ENCODE results near the gene MYO5A. TPM values are rescaled to one million over a fixed set of nuclear protein-coding genes. Genes with fewer than 3 reads are reported as not detected.

The MYO5A gene
- total and polyA plus RNA-seq, 2 donors (not counting 3 experiments of a cell fraction or from before 2014, with no cell fraction given): 31.9 to 91.9 TPM

DNA sequence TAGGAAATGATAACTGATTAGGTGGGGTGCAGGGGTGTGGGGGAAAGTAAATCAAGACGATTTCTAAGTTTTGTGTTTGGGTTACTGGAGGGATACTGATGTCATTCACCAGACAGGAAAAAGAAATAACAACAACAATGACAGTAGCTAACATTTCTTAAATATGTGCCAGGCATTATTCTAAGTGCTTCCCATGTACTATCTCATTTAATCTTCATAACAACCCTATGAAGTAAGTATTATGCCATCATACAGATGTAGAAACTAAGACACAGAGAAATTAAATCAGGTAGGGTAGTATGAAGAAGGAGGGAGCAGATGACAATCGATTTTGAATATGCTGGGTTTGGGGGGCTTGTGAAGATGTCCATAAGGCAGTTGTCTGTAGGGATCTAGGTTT lies 13.3 kb downstream of the MYO5A start:
- H3K9me1 ChIP-seq (replicated peaks; ENCODE audit: control insufficient read depth, extremely low read depth, insufficient read depth, low read length): no peaks in the 10 kb centered on the region
- FAIRE-seq: no peak
- no TSS peak for BruUV-seq (replicated peaks)
- intact Hi-C loops (cut with micrococcal nuclease) (no loop called here), dilution Hi-C loops (cut with MboI; ENCODE audit: extremely low pct_ligation_motif_present, low sequenced_read_pairs) (no loop called here)
- H3K9me3 ChIP-seq (replicated peaks; ENCODE audit: control insufficient read depth, insufficient read depth, low read length): no peaks in the 10 kb centered on the region
- TF ChIP-seq MYC (IDR thresholded peaks at IDR 0.05; ENCODE audit: low read depth, low read length) (no peak), JUN (IDR thresholded peaks at IDR 0.05; ENCODE audit: borderline replicate concordance, insufficient read depth, insufficient read length, low read depth) (no peak), FOS (IDR thresholded peaks at IDR 0.05; ENCODE audit: borderline replicate concordance, insufficient read depth, low read length) (no peak), GATA2 (IDR thresholded peaks at IDR 0.05; ENCODE audit: insufficient read depth, insufficient read length, low read depth, low read length) (no peak), EZH2 (IDR thresholded peaks at IDR 0.05; ENCODE audit: borderline replicate concordance, low read depth, low read length, severe bottlenecking) (no peak), POLR2AphosphoS5 (IDR thresholded peaks at IDR 0.05; ENCODE audit: insufficient read depth, low read depth, low read length) (no peak)
- TF ChIP-seq, protein P1, sequence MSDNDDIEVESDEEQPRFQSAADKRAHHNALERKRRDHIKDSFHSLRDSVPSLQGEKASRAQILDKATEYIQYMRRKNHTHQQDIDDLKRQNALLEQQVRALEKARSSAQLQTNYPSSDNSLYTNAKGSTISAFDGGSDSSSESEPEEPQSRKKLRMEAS (IDR thresholded peaks at IDR 0.05; ENCODE audit: insufficient read depth, insufficient read length): no peak
- TF ChIP-seq, protein P2, sequence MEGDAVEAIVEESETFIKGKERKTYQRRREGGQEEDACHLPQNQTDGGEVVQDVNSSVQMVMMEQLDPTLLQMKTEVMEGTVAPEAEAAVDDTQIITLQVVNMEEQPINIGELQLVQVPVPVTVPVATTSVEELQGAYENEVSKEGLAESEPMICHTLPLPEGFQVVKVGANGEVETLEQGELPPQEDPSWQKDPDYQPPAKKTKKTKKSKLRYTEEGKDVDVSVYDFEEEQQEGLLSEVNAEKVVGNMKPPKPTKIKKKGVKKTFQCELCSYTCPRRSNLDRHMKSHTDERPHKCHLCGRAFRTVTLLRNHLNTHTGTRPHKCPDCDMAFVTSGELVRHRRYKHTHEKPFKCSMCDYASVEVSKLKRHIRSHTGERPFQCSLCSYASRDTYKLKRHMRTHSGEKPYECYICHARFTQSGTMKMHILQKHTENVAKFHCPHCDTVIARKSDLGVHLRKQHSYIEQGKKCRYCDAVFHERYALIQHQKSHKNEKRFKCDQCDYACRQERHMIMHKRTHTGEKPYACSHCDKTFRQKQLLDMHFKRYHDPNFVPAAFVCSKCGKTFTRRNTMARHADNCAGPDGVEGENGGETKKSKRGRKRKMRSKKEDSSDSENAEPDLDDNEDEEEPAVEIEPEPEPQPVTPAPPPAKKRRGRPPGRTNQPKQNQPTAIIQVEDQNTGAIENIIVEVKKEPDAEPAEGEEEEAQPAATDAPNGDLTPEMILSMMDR (IDR thresholded peaks at IDR 0.05; ENCODE audit: extremely low read depth in 1 of 2, insufficient read depth in 1 of 2, low read depth in 1 of 2, low read length in 2 of 2): no peak
- ChIA-PET POLR2A (no interaction called here), CTCF (interaction anchor here (1.0 kb wide), 1 partner anchor 8 kb away, joined by 5 read pairs; no protein-coding TSS in a partner anchor)
- no peaks in the 10 kb centered on the region for H3K36me3 ChIP-seq (ENCODE audit: control insufficient read depth in 2 of 2, extremely low read depth in 1 of 2, insufficient read depth in 2 of 2, low read length in 2 of 2)
- no peak overlapping the region for H3K4me2 ChIP-seq (ENCODE audit: insufficient read depth, low read length)
- H3K27ac ChIP-seq (ENCODE audit: insufficient read depth, low read depth, low read length): no peak overlapping the region
- H2AFZ ChIP-seq (ENCODE audit: low read depth, low read length): no peak overlapping the region
- no peak for DNase-seq (ENCODE audit: low read depth, low spot score)
- peaks cover 2% of the 10 kb centered on the region for H3K4me1 ChIP-seq (ENCODE audit: control insufficient read depth, extremely low read depth, insufficient read depth, low read length)
- H3K4me3 ChIP-seq (replicated peaks in 1 of 3; ENCODE audit: insufficient read depth in 1 of 3, low read depth in 1 of 3, low read length in 3 of 3): no peak overlapping the region
- no peak overlapping the region for H3K9ac ChIP-seq (replicated peaks; ENCODE audit: extremely low read depth, insufficient read depth, low read length)
- no peaks in the 10 kb centered on the region for H3K27me3 ChIP-seq (ENCODE audit: control insufficient read depth in 2 of 2, insufficient read depth in 2 of 2, low read length in 2 of 2)
- H3K79me2 ChIP-seq (ENCODE audit: control insufficient read depth, insufficient read depth, low read length): peaks cover 89% of the 10 kb centered on the region
- peaks cover 5% of the 10 kb centered on the region for H4K20me1 ChIP-seq (replicated peaks; ENCODE audit: control insufficient read depth, extremely low read depth, insufficient read depth, low read length)

Data from endothelial cell of umbilical vein (primary cell).